ENCODE measurements around the gene PDE6H. TPM values are rescaled to one million over a fixed set of nuclear protein-coding genes. Genes with fewer than 3 reads are reported as not detected.

Gene PDE6H
- polyA plus RNA-seq, 1 of the 3 experiments (the other 2 are of a cell fraction), result not detected

- Histone ChIP-seq H3K4me1 (ENCODE audit: control insufficient read depth in 1 of 2, insufficient read depth in 2 of 2, low read depth in 1 of 2, low read length in 1 of 2) (no peaks in the 10 kb centered on the region; a peak in 1 of 4 replicates), H3K36me3 (replicated peaks in 1 of 2; ENCODE audit: control insufficient read depth in 1 of 2, insufficient read depth in 2 of 2, low read length in 1 of 2) (no peaks in the 10 kb centered on the region), H3K9ac (no peak overlapping the region), H3K79me2 (ENCODE audit: insufficient read depth) (no peaks in the 10 kb centered on the region), H3K9me2 (no peaks in the 10 kb centered on the region), H4K20me1 (ENCODE audit: insufficient read depth) (no peaks in the 10 kb centered on the region), H3K4me2 (no peak overlapping the region), H2AFZ (ENCODE audit: low read depth) (no peak overlapping the region), H3K27ac (ENCODE audit: low read depth in 2 of 2, low read length in 1 of 2) (no peak overlapping the region), H3K27me3 (ENCODE audit: insufficient read depth) (no peaks in the 10 kb centered on the region), H3F3A (replicated peaks; ENCODE audit: insufficient read depth) (no peaks in the 10 kb centered on the region), H3K4me3 (ENCODE audit: low read depth in 2 of 2, low read length in 1 of 2) (no peak overlapping the region), H3K9me3 (no peaks in the 10 kb centered on the region)
- TF ChIP-seq FOXJ3 (CRISPR knock-in tag; IDR thresholded peaks at IDR 0.05) (no peak), YY1 (IDR thresholded peaks at IDR 0.05; ENCODE audit: low read depth) (no peak), GABPA (IDR thresholded peaks at IDR 0.05; ENCODE audit: low read depth) (no peak), SMC3 (IDR thresholded peaks at IDR 0.05; ENCODE audit: low read depth, low read length) (no peak), MXI1 (IDR thresholded peaks at IDR 0.05; ENCODE audit: low read depth, low read length) (no peak), CTCF (IDR thresholded peaks at IDR 0.05) (no peak), RAD21 (IDR thresholded peaks at IDR 0.05; ENCODE audit: low read length) (no peak), POLR2AphosphoS5 (IDR thresholded peaks at IDR 0.05; ENCODE audit: low read depth, low read length) (no peak), REST (IDR thresholded peaks at IDR 0.05; ENCODE audit: low read depth, low read length) (no peak), NRF1 (IDR thresholded peaks at IDR 0.05; ENCODE audit: low read depth, low read length) (no peak), USF1 (IDR thresholded peaks at IDR 0.05; ENCODE audit: borderline replicate concordance, low read depth) (no peak), EP300 (IDR thresholded peaks at IDR 0.05; ENCODE audit: borderline replicate concordance in 1 of 2, low read depth in 1 of 2, low read length in 1 of 2) (no peak), ZBTB33 (IDR thresholded peaks at IDR 0.05; ENCODE audit: borderline replicate concordance, low read depth) (no peak), RCOR1 (IDR thresholded peaks at IDR 0.05; ENCODE audit: low read length) (no peak), CHD2 (IDR thresholded peaks at IDR 0.05; ENCODE audit: low read length, partially characterized antibody) (no peak), TEAD4 (IDR thresholded peaks at IDR 0.05; ENCODE audit: borderline replicate concordance, insufficient read depth) (no peak), RXRA (IDR thresholded peaks at IDR 0.05; ENCODE audit: borderline replicate concordance, low read depth) (no peak), IRF3 (IDR thresholded peaks at IDR 0.05; ENCODE audit: low read depth, low read length) (no peak), TAF1 (IDR thresholded peaks at IDR 0.05; ENCODE audit: borderline replicate concordance, low read depth, low read length) (no peak), USF2 (IDR thresholded peaks at IDR 0.05; ENCODE audit: borderline replicate concordance, low read depth, low read length) (no peak)
- ChIA-PET POLR2A (no interaction called here), CTCF (no interaction called here)
- WGBS (ENCODE audit: low lambda C conversion rate), result 49% methylated on average over 4 of the region's 4 CpGs
- DNase-seq, result no peak
These were observed 2.4 kb upstream of the PDE6H start for GRCh38 chr12:14970473-14970872.

Data from SK-N-SH (cell line).